Thyroid gland (tissue), 4 donors: ENCODE data around the gene COL18A1.

Experiments used
- CTCF ChIP-seq, 6 experiments: fragments of 200-600 bp in 3 of 6; fragments of 450-650 bp in 3 of 6; sonication (generic) in 3 of 6; IDR thresholded peaks; one replicate each; pipeline ENCODE4 v1.5.1; 2016 to 2019; ENCODE audit warnings: antibody characterized with exemption in 6 of 6, mild to moderate bottlenecking in 2 of 6, inconsistent platforms in 1 of 6, moderate library complexity in 1 of 6
- POLR2A ChIP-seq, 2 donors: fragments of 450-650 bp; IDR thresholded peaks; one replicate each; pipeline ENCODE4 v1.6.1; 2017; ENCODE audit warnings: antibody characterized with exemption in 2 of 2, mild to moderate bottlenecking in 2 of 2, moderate library complexity in 1 of 2

GRCh38 chr21:45555251-45555556, 150.2 kb downstream of the COL18A1 start:
- no peak for TF ChIP-seq CTCF (IDR thresholded peaks at IDR 0.05)
- TF ChIP-seq POLR2A (IDR thresholded peaks at IDR 0.05) = no peak
